NCI-H2196 (cell line): ENCODE data around the gene CLEC4G.
"Not testable (repeated sequence)": the region's sequence is repeated elsewhere in the genome, so short reads cannot be mapped to it uniquely, and the experiment has no call there.

Experiments
- DNase-seq: peaks from one replicate; lab custom pipeline; 2025; ENCODE audit not compliant: unreplicated experiment; lab: John Stamatoyannopoulos, UW

Gene CLEC4G

DNA sequence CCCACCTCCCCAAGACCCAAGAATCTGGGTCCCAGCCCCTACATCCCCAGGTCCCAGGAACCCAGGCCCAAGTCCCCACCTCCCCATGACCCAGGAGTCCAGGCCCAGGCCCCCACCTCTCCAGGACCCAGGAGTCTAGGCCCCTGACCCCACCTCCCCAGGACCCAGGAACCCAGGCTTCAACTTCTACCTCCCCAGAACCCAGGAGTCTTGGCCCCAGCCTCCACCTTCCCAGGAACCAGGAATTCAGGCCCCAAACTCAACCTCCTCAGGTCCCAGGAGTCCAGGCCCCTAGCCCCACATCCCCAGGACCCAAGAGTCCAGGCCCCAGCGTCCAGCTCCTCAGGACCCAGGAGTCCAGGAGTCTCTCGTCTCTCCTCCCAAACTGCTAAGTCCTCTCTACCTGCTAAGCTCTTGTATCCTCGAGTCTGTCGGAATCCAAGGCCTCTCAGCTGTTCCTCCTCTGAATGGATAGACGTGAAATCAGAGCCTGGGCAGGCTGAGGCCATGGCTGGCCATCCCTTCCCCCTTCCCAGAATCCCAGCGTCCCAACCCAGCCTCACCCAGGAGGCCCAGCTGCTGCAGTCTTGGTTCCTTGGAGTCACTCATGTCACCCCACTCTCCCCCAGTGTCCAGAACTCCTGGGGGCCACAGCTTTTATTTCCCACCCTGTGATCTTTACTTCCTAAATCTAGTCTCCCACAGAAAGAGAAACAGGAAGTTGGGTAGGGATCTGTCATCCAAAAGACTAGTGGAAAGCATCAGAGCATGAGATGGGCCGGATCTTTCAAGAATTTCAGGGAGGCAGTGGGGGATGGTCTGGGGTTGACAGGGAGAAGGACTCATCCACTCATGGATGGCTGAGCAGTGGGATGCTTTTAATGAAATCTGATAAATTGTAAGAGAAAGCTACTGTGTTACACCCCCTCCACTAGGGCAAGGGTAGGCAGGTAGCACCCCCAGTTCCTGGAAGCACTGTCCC, 15.3 kb upstream of the CLEC4G start, which contains the start of gene CD209:
TSS of gene CD209 (minus strand) at position 632 of the 982 bp plus-strand sequence. CDS start at position 609, 23 bp downstream.
- no peak for DNase-seq

GRCh38 chr19:7746306-7746705, 14.4 kb upstream of the CLEC4G start:
- DNase-seq: not testable (repeated sequence)

- DNase-seq: no peak
These were observed 13.2 kb upstream of the CLEC4G start for GRCh38 chr19:7744871-7745650.

- DNase-seq: no peak
These were observed 12.4 kb upstream of the CLEC4G start for GRCh38 chr19:7744199-7744786.

DNA sequence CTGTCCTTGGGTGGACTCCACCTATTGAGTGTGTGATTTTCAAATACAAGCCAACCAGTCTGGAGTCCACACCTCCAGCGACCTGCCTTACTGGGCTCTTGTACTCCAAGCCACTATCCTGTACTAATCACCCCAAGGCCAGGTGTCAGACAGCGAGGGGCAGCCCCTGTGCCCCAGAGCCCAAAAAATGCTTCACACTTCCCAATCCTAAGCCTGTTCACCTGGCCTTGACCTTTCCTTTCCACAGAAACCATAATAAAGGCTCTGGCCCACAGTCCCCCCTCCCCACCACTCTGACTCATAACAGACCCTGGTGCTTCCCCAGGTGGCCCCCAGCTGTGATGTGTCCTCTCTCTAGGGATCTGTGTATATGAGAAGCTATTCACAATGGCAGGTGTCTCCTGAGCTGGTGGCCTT, 11.5 kb upstream of the CLEC4G start:
- no peak for DNase-seq

GRCh38 chr19:7742991-7743390, 11.1 kb upstream of the CLEC4G start:
- DNase-seq: no peak

GRCh38 chr19:7742575-7742974, 10.7 kb upstream of the CLEC4G start:
- DNase-seq: no peak

GRCh38 chr19:7740682-7741054, 8.8 kb upstream of the CLEC4G start:
- no peak for DNase-seq

DNA sequence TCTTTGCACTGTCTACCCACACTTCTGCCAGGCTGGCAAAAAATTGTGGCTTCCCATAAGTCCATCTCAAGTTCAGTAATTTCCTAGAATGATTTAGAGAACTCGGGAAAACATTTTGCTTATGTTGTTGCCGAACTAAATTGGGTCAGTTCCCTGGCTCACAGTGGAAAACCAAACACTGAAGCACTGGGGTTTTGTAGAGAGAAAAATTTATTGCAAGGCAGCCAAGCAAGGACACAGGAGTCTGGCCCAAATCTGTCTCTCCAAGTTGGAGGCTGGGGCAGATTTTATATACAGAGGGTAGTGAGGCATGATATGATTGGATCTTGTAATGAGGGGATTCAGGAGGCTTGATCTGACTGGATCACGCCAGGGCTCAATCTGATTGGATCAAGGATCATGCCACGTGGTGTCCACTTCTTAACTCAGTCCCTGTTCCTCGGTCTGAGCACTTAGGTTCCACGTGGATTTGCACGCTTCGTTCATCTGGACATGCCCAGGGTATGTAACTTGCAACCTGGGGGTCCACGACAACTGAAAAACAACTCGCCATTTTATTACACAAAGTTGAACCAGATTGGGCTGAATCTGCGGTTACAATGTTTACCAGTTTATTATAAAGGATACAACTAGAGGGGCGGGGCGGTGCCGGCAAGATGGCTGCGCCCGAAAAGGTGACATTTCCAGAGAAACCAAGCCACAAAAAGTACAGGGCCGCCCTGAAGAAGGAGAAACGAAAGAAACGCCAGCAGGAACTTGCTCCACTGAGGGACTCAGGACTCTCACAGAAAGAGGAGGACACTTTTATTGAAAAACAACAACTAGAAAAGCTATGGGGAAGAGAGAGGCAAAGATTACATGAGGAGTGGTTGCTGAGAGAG, 8.1 kb upstream of the CLEC4G start:
- DNase-seq: no peak

DNA sequence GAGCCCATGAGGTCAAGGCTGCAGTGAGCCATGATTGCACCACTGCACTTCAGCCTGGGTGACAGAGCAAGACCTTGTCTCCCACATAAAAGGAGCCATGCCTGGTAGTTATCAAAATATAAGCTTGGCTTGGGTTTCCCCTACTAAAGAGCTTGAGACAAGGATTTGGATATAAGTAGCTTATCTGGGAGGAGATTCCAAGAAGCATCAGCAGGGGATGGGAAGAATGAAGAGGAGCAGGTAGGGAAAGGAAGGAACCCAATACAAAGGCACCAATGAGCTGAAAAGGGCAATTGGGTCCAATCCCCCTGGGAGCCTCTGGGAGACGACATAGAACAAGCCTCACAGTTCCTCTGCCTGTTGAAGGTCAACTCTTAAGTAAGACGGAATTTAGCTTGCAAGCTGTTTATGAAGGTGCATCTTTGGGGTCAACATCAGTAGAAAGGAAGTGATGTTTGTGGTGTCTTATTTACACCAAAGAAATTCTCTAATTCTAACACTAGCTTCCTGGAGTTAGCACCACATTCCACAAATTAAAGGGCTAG, 7.4 kb upstream of the CLEC4G start:
- DNase-seq: no peak

- no peak for DNase-seq
These were observed 6.1 kb upstream of the CLEC4G start for GRCh38 chr19:7738023-7738422.

- no peak for DNase-seq
These were observed 5.3 kb upstream of the CLEC4G start for GRCh38 chr19:7737215-7737614.

DNA sequence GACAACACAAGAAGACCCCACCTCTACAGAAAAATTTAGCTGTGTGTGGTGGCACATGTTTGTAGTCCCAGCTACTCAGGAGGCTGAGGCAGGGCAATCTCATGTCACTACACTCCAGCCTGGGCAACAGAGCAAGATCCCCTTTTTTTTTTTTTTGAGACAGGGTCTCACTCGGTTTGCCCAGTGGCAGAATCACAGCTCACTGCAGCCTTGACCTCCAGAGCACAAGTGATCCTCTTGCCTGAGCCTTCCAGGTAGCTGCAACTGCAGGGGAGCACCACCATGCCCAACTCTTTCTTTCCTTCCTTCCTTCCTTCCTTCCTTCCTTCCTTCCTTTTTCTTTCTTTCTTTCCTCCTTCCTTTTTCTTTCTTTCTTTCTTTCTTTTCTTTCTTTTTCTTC, 4.2 kb upstream of the CLEC4G start:
- no peak for DNase-seq

DNA sequence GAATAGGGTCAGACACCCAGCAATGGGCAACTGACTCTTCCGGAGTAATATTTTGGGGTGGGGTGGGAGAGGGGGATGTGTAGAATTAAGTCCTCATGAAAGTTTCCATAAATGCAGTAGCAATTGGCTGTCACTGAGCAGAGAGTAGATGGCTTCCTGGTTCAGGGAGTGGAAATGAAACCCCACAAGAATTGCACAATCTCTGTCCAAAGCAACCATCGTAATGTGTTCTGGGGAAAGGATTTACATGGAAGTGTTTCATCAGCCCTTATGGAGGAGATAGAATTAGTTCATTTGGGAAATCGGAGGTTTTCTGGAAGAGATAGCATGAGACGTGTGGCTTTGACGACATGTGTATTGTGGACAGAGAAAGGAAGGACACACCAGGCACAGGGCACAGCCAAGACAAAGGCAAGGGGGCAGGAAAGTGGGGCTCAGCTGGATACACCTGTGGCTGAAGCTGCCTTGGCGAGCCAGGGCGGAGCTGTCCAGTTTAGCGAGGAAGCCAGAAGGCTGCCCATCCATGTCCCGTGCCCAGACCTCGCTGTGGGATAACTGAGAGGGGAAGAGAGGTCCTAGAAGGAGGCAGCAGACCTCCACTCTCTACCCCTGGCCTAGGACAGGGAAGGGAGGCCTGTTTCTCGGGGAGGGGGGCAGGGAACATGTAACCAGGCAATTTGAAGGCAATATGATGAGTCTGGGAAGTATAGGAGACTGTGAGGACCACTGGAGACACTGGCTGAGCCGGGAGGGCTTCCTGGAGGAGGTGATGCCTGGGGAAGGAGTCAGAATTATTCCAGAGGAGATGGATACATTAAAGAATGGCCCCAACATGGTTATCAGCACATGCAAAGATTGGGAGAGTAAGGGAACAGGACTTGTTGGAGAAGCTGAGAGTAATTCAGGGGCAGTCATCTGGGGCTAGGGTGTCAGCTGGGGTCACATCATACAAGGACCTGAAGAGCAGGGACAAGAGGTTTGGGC, 2.6 kb upstream of the CLEC4G start:
- no peak for DNase-seq

GRCh38 chr19:7733376-7733775, 1.5 kb upstream of the CLEC4G start:
- no peak for DNase-seq

GRCh38 chr19:7731615-7732014, 295 bp downstream of the CLEC4G start:
- no peak for DNase-seq

GRCh38 chr19:7731218-7731595, 703 bp downstream of the CLEC4G start:
- no peak for DNase-seq

- DNase-seq: no peak
These were observed 1.4 kb downstream of the CLEC4G start for GRCh38 chr19:7730286-7731217.
